Liver (tissue), 9 donors: ENCODE data around the gene RNF141. TPM values are rescaled to one million over a fixed set of nuclear protein-coding genes. Genes with fewer than 3 reads are reported as not detected.

Experiments
- DNase-seq: peaks from one replicate; pipeline ENCODE4 v3.0.0-alpha.2; 2017; ENCODE audit warnings: low spot score
- H3K27ac ChIP-seq, 2 donors: one replicate each; pipeline ENCODE4 v1.7.0; 2013; ENCODE audit warnings: inconsistent platforms in 2 of 2, low read length in 2 of 2, control low read depth in 1 of 2, low read depth in 1 of 2, mild to moderate bottlenecking in 1 of 2
- H3K27me3 ChIP-seq, 4 donors: one replicate each; pipeline versions ENCODE4 v1.6.1 to v1.7.0; 2013; ENCODE audit warnings: low read length in 3 of 4, inconsistent platforms in 1 of 4, mild to moderate bottlenecking in 1 of 4, moderate library complexity in 1 of 4; ENCODE audit not compliant: control insufficient read depth in 4 of 4, insufficient read depth in 4 of 4
- H3K36me3 ChIP-seq, 4 donors: one replicate each; pipeline versions ENCODE4 v1.6.1 to v1.7.0; 2013; ENCODE audit warnings: low read length in 3 of 4, mild to moderate bottlenecking in 3 of 4, low read depth in 1 of 4, moderate library complexity in 1 of 4; ENCODE audit not compliant: control insufficient read depth in 4 of 4, insufficient read depth in 3 of 4
- H3K4me1 ChIP-seq, 4 donors: one replicate each; pipeline versions ENCODE4 v1.6.1 to v1.7.0; 2013; ENCODE audit warnings: low read length in 3 of 4, mild to moderate bottlenecking in 3 of 4, moderate library complexity in 1 of 4; ENCODE audit not compliant: control insufficient read depth in 4 of 4, insufficient read depth in 4 of 4
- H3K4me3 ChIP-seq, 3 donors: one replicate each; pipeline versions ENCODE4 v1.6.1 to v1.7.0; 2013; ENCODE audit warnings: low read length in 3 of 3, control low read depth in 1 of 3, low read depth in 1 of 3, mild to moderate bottlenecking in 1 of 3
- H3K9ac ChIP-seq, 2 donors: one replicate each; pipeline ENCODE4 v1.7.0; 2013; ENCODE audit warnings: low read length in 2 of 2, mild to moderate bottlenecking in 2 of 2, moderate library complexity in 2 of 2, control low read depth in 1 of 2, low read depth in 1 of 2
- H3K9me3 ChIP-seq, 4 donors: one replicate each; pipeline versions ENCODE4 v1.6.1 to v1.7.0; 2013; ENCODE audit warnings: low read length in 3 of 4; ENCODE audit not compliant: control insufficient read depth in 4 of 4
- ATF3 ChIP-seq: IDR thresholded peaks from 2 replicates; pipeline ENCODE4 v1.6.1; 2016; ENCODE audit warnings: antibody characterized with exemption
- CTCF ChIP-seq: fragments of 150-350 bp; IDR thresholded peaks from 2 replicates; pipeline ENCODE4 v1.5.1; 2017; ENCODE audit warnings: improper control_type of control experiment, low read depth, low read length; ENCODE audit not compliant: missing input control
- EGR1 ChIP-seq, 2 donors: IDR thresholded peaks; 2 replicates each; pipeline ENCODE4 v1.6.1; 2016 to 2018; ENCODE audit warnings: antibody characterized with exemption in 2 of 2, low read depth in 2 of 2
- FOXA1 ChIP-seq: IDR thresholded peaks from 2 replicates; pipeline ENCODE4 v1.6.1; 2016; ENCODE audit warnings: antibody characterized with exemption
- FOXA2 ChIP-seq: IDR thresholded peaks from 2 replicates; pipeline ENCODE4 v1.6.1; 2016; ENCODE audit warnings: antibody characterized with exemption
- GABPA ChIP-seq, 2 donors: IDR thresholded peaks in 1 of 2; conservative IDR thresholded peaks in 1 of 2; 2 replicates each; pipeline ENCODE4 v1.6.1; 2016; ENCODE audit warnings: antibody characterized with exemption in 2 of 2, mild to moderate bottlenecking in 1 of 2, moderate library complexity in 1 of 2
- HNF4A ChIP-seq, 2 donors: conservative IDR thresholded peaks; 2 replicates each; pipeline ENCODE4 v1.6.1; 2016; ENCODE audit warnings: antibody characterized with exemption in 2 of 2, mild to moderate bottlenecking in 2 of 2
- HNF4G ChIP-seq: IDR thresholded peaks from 2 replicates; pipeline ENCODE4 v1.6.1; 2016; ENCODE audit warnings: antibody characterized with exemption
- JUND ChIP-seq, 2 donors: IDR thresholded peaks; 2 replicates each; pipeline ENCODE4 v1.6.1; 2016; ENCODE audit warnings: antibody characterized with exemption in 2 of 2
- NR2F2 ChIP-seq: IDR thresholded peaks from 2 replicates; pipeline ENCODE4 v1.6.1; 2016; ENCODE audit warnings: antibody characterized with exemption
- RAD21 ChIP-seq, 2 donors: IDR thresholded peaks; 2 replicates each; pipeline ENCODE4 v1.6.1; 2016; ENCODE audit warnings: antibody characterized with exemption in 2 of 2, mild to moderate bottlenecking in 2 of 2
- RXRA ChIP-seq, 2 donors: IDR thresholded peaks; 2 replicates each; pipeline ENCODE4 v1.6.1; 2017 to 2018; ENCODE audit warnings: antibody characterized with exemption in 2 of 2, mild to moderate bottlenecking in 1 of 2
- SP1 ChIP-seq: IDR thresholded peaks from 2 replicates; pipeline ENCODE4 v1.6.1; 2018; ENCODE audit warnings: antibody characterized with exemption, mild to moderate bottlenecking
- TAF1 ChIP-seq: conservative IDR thresholded peaks from 2 replicates; pipeline ENCODE4 v1.6.1; 2016; ENCODE audit warnings: antibody characterized with exemption, mild to moderate bottlenecking
- YY1 ChIP-seq: IDR thresholded peaks from 2 replicates; pipeline ENCODE4 v1.6.1; 2016; ENCODE audit warnings: antibody characterized with exemption, mild to moderate bottlenecking
- ZBTB33 ChIP-seq: IDR thresholded peaks from 2 replicates; pipeline ENCODE4 v1.6.1; 2016; ENCODE audit warnings: antibody characterized with exemption
- WGBS: extraction: QIAGEN DNeasy Blood & Tissue Kit; methylation state at CpG from one replicate; pipeline ENCODE4 v1.1.7; 2013; 5-methylcytosine and 5-hydroxymethylcytosine counted together
- polyA plus RNA-seq, 2 donors: library from polyadenylated mRNA; stranded (reverse) in 1 of 2; unstranded in 1 of 2; fragments of 200-250 nt in 1 of 2; fragments of >200 nt in 1 of 2; fragmentation: Nextera tagmentation in 1 of 2; extraction: Ambion mirVana in 1 of 2; gene quantifications; one replicate each; pipeline versions ENCODE4 v1.2.1 to v1.2.3, GENCODE V29; 2013 to 2015
- total RNA-seq, 2 donors: library from RNA; depleted of rRNA; stranded (reverse); fragments of >200 nt; gene quantifications; one replicate each; pipeline ENCODE4 v1.2.3, GENCODE V29; 2014
- TF ChIP-seq, protein P1 (sequence below): IDR thresholded peaks from 2 replicates; pipeline ENCODE4 v1.6.1; 2016; ENCODE audit warnings: antibody characterized with exemption, mild to moderate bottlenecking
- TF ChIP-seq, protein P2 (sequence below): IDR thresholded peaks from 2 replicates; pipeline ENCODE4 v1.6.1; 2016; ENCODE audit warnings: antibody characterized with exemption
- donor health status: healthy.
- donor health status: healthy.
- donor health status: healthy.
- donor health status: healthy.
- donor health status: healthy.

The RNF141 gene
- total and polyA plus RNA-seq, 4 donors = 6.9 to 14.6 (median 13.0) TPM

- TF ChIP-seq FOXA2 (no peak), HNF4A (conservative IDR thresholded peaks at IDR 0.05) (no peak)
These were observed 63.9 kb downstream of the RNF141 start (continued) for GRCh38 chr11:10476927-10477689.

- 93% methylated on average over 1 of the region's 1 CpG for WGBS
- H3K27me3 ChIP-seq = no peaks in the 10 kb centered on the region
- H3K9ac ChIP-seq = no peak overlapping the region
- H3K36me3 ChIP-seq = no peaks in the 10 kb centered on the region
- H3K9me3 ChIP-seq = no peaks in the 10 kb centered on the region
- H3K4me3 ChIP-seq = no peak overlapping the region
- TF ChIP-seq TAF1 = no peak
- no peak for TF ChIP-seq HNF4G
- TF ChIP-seq SP1 = no peak
- TF ChIP-seq YY1 = no peak
- TF ChIP-seq, protein P1, sequence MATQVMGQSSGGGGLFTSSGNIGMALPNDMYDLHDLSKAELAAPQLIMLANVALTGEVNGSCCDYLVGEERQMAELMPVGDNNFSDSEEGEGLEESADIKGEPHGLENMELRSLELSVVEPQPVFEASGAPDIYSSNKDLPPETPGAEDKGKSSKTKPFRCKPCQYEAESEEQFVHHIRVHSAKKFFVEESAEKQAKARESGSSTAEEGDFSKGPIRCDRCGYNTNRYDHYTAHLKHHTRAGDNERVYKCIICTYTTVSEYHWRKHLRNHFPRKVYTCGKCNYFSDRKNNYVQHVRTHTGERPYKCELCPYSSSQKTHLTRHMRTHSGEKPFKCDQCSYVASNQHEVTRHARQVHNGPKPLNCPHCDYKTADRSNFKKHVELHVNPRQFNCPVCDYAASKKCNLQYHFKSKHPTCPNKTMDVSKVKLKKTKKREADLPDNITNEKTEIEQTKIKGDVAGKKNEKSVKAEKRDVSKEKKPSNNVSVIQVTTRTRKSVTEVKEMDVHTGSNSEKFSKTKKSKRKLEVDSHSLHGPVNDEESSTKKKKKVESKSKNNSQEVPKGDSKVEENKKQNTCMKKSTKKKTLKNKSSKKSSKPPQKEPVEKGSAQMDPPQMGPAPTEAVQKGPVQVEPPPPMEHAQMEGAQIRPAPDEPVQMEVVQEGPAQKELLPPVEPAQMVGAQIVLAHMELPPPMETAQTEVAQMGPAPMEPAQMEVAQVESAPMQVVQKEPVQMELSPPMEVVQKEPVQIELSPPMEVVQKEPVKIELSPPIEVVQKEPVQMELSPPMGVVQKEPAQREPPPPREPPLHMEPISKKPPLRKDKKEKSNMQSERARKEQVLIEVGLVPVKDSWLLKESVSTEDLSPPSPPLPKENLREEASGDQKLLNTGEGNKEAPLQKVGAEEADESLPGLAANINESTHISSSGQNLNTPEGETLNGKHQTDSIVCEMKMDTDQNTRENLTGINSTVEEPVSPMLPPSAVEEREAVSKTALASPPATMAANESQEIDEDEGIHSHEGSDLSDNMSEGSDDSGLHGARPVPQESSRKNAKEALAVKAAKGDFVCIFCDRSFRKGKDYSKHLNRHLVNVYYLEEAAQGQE = no peak
- TF ChIP-seq ATF3 = no peak
- TF ChIP-seq HNF4A (conservative IDR thresholded peaks at IDR 0.05) = no peak
- TF ChIP-seq NR2F2 = no peak
- TF ChIP-seq RXRA (IDR thresholded peaks at IDR 0.05) = no peak
- no peak for TF ChIP-seq JUND (IDR thresholded peaks at IDR 0.05)
- no peak for TF ChIP-seq FOXA1
- TF ChIP-seq EGR1 (IDR thresholded peaks at IDR 0.05; ENCODE audit: low read depth in 2 of 2) = no peak
- TF ChIP-seq CTCF = no peak
- no peak for TF ChIP-seq RAD21 (IDR thresholded peaks at IDR 0.05)
- TF ChIP-seq FOXA2 = no peak
- TF ChIP-seq GABPA (IDR thresholded peaks at IDR 0.05 in 1 of 2, conservative IDR thresholded peaks at IDR 0.05 in 1 of 2) = no peak
- TF ChIP-seq, protein P2, sequence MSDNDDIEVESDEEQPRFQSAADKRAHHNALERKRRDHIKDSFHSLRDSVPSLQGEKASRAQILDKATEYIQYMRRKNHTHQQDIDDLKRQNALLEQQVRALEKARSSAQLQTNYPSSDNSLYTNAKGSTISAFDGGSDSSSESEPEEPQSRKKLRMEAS = no peak
- TF ChIP-seq ZBTB33 = no peak
- no peak for DNase-seq
- H3K27ac ChIP-seq = no peak overlapping the region
- H3K4me1 ChIP-seq = no peaks in the 10 kb centered on the region
These were observed 64.6 kb downstream of the RNF141 start for GRCh38 chr11:10476342-10476741.
